Measurements from ENCODE around the gene SPPL2B.
"Not testable (repeated sequence)": the region's sequence is repeated elsewhere in the genome, so short reads cannot be mapped to it uniquely, and the experiment has no call there.

DNA sequence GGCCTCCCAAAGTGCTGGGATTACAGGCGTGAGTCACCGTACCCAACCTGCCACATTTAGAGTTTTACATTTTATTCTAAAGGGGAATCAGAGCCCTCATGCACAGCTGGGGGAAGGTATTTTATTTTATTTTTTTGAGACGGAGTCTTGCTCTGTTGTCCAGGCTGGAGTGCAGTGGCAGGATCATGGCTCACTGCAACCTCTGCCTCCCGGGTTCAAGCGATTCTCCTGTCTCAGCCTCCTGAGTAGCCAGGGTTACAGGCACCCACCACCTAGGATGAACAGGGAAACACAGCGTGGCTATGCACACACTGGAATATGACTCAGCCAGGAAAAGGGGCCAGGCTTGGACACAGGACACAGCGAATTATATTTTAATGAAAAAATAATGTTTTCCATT lies 68.7 kb downstream of the SPPL2B start:
- not testable (repeated sequence) for TF ChIP-seq POLR2A (IDR thresholded peaks at IDR 0.05)
- TF ChIP-seq, protein P1, sequence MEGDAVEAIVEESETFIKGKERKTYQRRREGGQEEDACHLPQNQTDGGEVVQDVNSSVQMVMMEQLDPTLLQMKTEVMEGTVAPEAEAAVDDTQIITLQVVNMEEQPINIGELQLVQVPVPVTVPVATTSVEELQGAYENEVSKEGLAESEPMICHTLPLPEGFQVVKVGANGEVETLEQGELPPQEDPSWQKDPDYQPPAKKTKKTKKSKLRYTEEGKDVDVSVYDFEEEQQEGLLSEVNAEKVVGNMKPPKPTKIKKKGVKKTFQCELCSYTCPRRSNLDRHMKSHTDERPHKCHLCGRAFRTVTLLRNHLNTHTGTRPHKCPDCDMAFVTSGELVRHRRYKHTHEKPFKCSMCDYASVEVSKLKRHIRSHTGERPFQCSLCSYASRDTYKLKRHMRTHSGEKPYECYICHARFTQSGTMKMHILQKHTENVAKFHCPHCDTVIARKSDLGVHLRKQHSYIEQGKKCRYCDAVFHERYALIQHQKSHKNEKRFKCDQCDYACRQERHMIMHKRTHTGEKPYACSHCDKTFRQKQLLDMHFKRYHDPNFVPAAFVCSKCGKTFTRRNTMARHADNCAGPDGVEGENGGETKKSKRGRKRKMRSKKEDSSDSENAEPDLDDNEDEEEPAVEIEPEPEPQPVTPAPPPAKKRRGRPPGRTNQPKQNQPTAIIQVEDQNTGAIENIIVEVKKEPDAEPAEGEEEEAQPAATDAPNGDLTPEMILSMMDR (IDR thresholded peaks at IDR 0.05), result not testable (repeated sequence)

All from body of pancreas (tissue), 4 donors.